SH-SY5Y (cell line): ENCODE measurements around the gene HOXD13.

Experiments
- GATA2 ChIP-seq: IDR thresholded peaks from 2 replicates; pipeline ENCODE4 v1.6.1; 2011; ENCODE audit warnings: mild to moderate bottlenecking, low read depth, low read length
- GATA3 ChIP-seq: IDR thresholded peaks from 2 replicates; pipeline ENCODE4 v1.6.1; 2011; ENCODE audit warnings: low read depth, mild to moderate bottlenecking, low read length, moderate library complexity

HOXD13 gene

DNA sequence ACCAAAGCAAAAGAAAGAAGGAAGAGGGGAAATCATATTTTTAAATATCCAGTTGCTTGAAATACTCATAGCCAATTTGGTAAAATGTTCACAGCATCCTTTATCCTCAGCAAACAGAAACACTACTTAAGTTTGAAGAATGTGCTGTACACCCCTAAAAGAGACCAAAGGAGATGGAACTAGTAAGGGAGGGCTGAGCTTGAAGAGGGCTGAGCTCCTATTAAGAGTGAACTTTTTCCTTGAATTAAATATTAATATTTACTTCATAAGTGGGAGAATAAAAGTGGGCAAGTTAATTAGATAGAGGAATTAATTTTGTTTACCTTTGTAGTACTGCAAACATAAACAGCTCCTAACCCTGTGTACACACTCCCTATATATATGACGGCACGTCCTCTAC, 15.7 kb upstream of the HOXD13 start:
- TF ChIP-seq GATA3 (no peak), GATA2 (no peak)

DNA sequence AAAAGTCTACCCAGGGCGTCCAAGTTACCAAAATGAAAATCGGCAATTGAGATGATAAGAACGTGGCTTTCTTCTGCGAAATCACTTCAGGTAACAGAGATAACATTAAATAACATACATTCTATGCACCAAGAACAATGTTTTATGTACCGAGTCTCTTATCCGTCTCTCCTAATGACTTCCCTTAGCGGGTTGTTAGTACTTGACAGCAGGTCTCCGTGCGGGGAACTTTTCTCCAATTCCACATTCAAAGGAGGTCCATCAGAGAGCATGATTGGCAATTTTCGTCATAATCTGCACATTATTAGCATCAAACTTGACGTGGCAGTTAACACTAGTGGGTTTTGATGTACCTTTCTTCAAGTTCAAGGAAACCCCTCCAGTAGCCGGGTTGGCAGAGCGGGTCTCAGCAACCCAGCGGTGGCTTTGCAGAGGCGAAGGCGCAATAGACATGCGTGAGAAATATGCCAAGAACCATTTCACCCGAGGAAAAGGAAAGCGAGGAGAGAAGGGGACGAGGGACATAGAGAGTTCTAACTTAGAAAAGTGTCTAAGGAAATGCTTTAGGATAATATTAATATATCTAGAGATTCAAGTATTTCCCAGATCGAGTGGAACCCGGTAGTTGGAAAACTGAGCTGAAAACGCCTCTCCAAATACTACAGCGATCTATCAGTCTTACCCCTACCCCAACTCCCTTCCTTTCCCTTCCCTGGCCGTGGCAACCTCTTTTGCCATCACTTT, 13.8 kb upstream of the HOXD13 start:
- TF ChIP-seq GATA3 (no peak), GATA2 (no peak)

DNA sequence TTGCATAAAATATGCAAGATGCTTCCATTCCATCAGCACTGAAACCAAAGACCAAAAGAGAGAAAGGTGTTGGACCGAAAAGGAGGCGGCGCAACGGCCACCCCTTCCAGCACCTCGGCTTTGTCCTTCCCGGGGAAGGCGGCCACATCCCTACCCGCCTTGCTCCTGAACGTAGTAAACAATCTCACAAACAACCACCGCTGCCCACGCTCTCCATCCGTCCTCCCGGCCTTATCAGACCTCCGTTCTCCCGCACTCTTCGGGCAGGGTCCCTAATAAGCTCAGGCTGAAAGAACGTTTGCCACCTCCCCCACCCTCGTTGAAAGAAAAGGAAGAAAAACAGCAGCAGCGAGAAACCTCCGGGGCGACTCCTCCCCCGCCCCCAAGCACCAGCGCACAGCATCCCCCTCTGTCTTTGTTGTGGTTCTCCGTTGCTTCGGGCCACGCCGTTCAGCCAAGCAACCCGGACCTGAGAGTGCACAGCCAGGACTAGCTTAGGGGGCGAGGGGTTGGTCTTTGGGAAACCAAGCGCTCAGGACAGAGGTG, 13.2 kb upstream of the HOXD13 start:
- TF ChIP-seq GATA3 = no peak
- TF ChIP-seq GATA2 = no peak

DNA sequence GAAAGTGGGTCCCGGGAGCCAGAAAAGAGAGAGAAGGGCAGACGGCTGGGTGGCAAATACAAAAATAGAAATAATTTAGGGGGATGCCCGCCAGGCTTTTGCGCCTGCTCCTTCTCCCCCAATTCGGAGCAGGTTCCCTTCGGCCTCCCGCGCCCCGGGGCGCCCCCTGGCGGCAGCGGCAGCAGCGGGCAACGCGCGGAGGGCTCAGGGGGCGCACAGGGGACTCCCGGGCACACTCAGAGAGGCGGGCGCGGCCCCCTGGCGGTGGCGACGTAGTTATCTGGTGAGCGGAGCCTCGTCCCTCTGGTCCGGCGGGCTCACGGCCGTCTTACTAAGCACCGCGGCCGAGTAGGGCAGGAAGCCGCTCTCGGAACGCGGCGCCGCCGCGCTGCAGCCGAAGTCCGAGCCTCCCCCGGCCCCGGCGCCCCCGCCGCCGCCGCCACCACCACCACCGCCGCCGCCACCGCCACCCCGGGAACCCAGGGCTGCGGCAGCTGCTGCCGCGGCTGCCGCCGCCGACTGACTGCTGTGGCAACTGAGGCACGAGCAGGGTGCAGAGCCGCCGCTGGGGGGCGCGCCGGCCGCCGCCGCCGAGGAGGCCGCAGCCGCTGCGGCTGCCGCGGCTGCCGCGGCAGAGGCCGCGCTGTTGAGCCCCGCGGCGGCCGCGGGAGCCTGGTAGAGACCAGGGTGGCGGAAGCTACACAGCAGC, 12.5 kb upstream of the HOXD13 start:
- no peak for TF ChIP-seq GATA2
- TF ChIP-seq GATA3 = no peak

DNA sequence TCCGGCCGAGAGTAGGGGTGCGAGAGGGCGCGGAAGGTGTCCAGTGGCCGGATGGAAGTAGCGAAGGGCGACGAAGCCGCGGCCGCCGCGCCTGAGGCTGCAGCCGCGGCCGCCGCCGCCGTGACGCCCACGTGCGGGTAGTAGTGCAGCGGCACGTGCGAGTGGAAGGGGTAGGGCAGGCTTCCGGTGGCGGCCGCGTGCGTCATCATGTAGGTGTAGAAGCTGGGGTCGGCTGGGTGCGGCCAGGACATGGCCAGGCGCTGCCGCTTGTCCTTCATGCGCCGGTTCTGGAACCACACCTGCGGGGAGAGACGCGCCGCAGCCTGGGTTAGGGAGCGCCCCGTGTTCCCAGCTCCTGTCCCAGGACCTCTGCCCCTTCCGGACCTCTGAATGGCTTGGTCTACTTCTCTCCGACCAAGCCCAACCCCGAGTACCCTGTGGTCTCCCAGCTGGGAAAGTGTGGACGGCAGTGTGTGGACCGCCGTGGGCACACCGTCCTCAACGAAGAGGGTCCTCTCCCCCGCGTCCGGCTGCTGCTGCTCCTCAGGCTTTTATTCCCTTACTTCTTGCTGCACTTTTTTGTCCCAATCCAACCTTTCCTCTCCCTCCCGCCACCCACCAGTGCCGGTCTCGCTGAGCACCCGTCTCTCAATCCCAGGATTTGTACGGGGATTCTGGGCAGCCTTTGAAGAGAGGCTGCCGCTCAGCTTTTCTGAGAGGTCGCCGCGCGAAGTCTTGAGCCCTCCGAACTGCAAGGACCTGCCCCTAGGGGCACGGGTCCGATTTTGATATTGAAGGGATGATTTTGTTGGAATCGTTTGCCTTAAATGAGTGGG, 11.8 kb upstream of the HOXD13 start:
- no peak for TF ChIP-seq GATA3
- TF ChIP-seq GATA2 = no peak

DNA sequence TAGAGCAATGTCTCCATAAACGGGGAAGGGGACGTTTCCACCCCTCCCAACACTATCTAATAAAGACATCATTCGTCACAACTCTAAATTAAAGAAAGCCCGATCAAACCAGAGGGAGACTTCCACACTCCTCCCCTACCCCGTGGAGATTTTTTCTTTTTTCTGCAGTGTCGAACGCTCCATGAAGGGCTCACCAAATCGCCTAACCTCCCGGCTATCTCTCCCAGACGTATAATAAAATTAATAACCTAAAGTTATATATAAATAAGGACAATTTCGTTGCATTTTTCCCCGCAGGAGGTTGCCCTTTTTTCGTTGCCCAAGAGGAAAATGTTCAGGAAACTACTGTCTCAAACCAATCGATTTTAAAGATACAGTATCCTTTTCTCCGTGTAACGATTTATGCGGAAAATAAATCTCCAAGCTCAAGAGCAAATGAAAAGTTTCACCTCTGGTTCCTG, 11.1 kb upstream of the HOXD13 start:
- TF ChIP-seq GATA2 (no peak), GATA3 (no peak)

DNA sequence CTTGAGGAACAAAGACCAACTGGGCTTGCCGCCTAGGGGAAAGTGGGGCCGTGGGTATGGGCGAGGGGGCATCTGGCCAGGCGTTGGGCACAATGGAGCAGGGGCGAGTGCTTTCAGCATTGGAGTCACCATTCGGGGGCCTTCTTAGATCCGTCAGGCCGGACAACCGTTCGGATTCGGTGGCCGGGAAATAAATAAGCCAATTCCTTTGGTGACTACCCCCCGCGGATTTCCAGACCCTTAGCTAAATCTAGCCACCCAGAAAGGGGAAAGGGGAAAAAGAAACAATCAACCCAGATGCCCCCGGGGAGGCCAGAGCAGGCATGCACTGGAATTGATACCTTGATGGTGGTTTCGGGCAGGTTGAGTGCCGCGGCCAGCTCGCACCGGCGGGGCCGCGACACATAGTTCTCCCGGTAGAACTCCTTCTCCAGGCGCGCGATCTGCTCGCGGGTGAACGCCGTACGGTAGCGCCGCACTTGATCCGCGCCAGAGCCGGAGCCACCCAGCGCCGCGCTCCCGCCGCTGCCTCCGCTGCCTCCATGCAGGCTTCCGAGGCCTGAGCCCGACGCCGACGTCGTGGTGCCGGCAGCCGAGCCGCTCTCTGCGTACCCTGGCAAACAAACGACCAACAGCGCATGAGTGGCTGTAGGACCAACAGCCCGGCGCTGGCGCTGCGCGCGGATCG, 10.5 kb upstream of the HOXD13 start:
- TF ChIP-seq GATA3 (no peak), GATA2 (no peak)

DNA sequence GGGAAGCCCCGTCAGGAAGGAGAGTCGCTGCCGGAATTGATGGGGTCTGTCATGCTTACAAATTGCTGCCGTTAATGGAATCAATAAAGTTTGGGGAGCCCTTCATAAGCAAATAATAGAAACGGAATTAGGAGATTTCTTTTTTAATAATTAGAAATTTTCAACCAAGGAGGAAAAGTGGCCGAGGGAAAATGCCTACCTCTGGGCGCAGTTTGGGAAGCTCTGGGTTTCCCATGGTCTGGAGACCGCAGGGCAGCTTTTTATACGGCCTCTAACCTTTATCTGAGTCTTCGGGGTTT, 10.0 kb upstream of the HOXD13 start:
- TF ChIP-seq GATA2 (no peak), GATA3 (no peak)

DNA sequence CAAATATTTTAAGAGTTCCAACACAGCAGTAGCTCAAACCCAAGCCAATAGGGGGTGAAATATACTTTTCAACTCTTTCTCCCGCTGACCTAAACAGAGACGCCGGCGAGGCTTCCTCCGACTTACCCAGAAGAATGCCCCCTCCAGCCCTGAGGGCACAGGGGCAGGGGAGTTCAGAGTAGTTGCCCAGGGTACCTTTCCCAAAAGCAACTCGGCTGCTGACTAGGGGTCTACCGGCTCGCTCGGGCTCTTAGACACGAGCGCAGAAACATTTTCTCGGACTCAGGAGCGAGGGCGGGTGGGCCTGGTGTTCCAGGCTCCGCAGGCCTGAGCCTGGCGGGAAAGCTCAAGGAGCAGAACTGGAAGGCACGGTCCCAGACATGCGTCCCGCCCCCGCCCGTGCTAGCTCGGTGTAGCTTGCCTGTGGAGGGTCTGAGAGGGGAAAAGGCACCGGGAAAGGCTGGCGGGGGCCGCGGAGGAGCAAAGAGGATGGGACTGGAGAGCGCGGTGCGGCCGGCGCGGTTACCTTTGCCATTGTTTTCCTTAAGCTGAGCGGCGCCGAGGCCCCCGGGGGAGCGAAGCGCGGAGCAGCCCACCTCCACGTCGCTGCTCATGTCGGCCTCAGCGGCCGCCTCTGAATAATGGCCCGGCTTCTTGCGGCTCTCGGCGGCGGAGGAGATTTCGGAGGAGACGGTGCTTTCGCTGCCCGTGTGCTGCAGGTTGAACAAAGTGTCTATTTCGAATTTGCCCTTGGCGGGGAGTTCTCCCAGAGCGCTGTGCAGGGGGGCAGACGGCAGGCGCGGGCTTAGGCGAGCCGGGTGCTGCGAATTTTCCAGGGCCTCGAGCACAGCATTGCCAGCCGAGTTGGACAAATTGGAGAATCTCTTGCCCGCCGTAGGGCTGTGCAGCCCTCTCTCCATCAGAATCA, 9.4 kb upstream of the HOXD13 start:
- TF ChIP-seq GATA2 (no peak), GATA3 (no peak)

DNA sequence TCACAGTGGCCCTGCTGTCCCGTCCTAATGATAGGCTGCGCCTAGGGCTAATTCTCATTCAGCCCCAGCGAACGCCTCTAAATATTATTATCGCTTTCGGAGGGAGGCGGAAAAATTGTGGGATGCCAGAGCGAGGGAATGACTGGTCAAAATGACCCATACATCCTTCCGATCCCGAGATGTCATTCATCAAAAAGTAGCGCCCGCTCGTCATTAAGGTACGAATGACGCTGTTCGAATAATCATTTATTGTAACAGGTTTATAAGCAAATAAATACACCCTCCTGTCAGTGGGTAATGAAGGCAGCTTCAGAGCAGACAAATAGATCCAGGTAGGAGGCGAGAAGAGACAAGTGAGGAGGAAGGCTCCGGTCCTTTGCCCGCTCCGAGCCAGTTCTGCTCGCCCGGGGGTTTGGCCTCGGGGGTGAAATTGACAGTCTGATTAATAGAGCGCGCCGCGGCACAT, 8.7 kb upstream of the HOXD13 start, which contains the start of gene EVX2:
Gene EVX2, minus strand, starts transcription at position 167 of the 466 bp plus-strand sequence. CDS start 186 bp downstream, outside the sequence.
- no peak for TF ChIP-seq GATA3
- TF ChIP-seq GATA2 = no peak

DNA sequence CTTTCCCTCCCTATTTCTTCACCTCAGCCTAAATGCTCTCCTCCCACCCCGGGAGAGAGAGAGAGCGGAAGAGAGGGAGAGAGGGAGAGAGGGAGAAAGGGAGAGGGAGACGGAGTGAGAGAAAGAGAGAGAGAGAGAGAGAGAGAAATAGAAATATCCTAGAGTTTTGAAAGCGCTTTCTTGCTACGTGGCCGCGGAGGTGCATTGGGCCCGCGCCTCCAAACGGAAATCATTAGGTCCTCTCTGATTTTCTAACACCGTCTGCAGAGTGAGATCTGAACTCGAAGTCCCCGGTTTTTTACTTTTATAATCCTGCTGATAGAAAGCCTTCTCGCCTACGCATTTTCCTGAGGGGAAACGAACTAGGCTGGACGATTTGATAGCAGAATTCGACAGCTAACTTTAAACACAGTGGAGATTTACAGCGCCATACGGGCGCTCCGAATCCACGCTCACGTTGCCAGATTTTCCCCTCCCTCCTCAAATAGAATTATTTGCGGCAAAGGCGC, 7.9 kb upstream of the HOXD13 start:
- TF ChIP-seq GATA3 (no peak), GATA2 (no peak)

DNA sequence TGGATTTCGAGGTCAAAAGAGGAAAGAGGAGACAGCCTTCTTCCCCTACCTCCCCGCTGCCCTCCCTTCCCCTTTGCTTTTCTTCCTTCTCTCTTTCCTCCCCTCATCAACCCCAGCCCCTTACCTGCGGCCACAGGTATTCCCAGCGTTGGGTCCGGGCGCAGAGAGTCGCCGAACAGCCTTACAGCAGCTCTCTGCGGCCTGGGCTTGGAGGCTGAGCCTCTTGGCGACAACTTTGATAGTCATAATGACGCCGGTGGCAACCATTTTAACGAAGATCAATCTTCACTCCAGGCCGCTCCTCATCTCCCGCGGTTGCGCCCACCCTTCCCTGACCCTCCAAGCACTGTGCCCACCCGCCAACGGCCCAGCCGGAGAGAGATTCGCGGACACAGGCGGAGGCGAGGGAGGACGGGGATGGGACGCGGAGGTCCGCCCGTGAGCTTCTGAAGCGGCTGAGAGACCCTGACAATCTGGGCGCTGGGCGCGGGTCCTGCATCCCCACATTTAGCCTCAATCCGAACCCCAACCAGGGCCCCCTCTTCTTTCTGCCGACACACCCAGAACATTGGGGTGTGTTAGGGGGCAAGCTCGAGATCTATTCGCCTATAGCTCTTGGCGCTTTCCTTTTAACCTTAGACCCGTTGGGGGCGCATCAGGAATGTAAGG, 7.3 kb upstream of the HOXD13 start:
- TF ChIP-seq GATA2 (no peak), GATA3 (no peak)
